HG03354 (cell line): ENCODE data around the gene CRYBA2.

ENCODE experiments used
- ATAC-seq: cut with Tn5 transposase; IDR thresholded peaks from one replicate; pipeline ENCODE4 v1.9.1; 2021; ENCODE audit warnings: mild to moderate bottlenecking; ENCODE audit not compliant: unreplicated experiment, poor library complexity, severe bottlenecking

CRYBA2 gene

DNA sequence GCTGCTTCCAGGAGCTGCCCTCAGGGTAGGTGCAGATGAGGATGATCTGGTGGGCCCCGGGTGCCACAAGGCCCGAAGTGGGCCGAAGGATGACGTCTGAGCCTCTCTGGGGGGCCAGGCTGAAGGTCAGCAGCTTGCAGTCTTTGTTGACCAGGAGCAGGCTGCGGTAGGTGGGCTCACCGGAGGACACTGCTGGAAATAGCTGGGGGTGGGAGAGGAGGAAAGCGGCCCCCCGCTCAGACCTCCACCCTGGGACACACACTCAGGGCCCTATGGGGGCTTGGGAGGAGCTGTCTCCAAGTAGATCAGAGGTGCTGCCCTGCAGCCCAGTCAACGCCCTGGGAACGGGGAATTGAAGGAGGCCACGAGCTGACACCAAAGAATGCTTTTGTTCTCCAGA, 30.8 kb upstream of the CRYBA2 start:
- ATAC-seq: no peak

DNA sequence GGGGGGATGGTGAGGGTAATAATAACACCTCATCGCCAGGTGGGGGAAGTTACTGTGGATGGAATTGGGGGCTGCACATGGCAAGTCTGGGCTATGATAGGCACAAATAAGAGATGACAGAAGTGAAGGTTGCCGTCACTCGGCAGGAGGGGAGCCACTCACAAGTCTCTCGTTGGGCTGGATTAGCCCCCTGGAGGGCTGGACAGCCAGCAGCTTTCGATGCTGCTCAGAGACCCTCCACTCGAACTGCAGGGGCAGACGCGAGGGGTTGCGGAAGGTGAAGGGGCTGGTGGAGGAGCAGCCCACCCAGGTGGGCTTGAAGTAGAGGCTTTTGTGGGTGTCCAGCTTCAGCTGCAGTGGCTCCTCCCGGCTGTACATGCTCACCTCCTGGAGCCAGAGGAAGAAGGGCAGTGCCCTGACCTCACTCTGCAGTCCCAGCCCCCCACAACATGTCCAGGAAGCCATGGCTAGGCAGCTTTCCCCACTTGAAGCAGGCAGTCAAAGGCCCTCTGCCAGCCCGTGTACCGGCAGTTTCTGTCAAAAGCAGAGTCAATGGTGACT, 29.9 kb upstream of the CRYBA2 start:
- ATAC-seq: no peak

DNA sequence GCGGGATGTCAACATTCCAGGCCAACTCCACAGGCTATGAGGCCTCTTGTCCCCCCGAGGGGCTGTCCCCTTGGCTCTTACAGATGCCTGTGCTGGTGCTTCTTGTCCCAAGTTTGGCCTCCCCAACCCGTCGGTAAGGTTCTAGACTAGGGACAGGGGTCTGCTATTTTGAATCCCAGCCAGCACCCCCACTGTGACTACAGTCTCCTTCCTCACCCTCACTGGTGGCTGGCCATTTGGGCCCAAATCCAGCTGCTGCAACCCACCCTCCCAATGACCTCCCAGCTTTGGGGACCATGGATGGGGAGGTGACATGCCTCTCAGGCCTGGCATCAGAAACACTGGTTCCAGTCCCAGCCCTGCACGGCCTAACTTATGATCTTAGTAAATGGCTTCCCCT, 29.4 kb upstream of the CRYBA2 start:
- ATAC-seq: no peak

DNA sequence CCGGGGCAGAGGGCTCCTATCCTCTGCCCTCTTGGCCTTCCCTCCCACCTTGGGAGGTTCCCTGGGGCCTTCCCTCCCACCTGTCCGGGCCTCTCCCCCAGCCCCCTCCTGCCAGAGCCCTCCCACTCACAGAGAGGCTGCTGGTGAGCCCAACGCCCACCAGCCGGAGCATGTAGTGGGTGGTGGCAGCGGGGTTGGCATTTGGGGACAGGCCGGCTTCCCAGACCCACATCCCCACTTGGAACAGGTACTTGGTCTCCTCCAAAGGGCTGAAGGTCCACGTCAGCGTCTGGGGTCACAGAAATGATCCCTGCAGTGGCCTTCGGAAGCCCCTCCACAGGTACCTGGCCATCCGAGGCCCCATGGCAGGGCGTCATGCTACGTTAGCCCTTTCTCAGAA, 28.8 kb upstream of the CRYBA2 start:
- no peak for ATAC-seq

DNA sequence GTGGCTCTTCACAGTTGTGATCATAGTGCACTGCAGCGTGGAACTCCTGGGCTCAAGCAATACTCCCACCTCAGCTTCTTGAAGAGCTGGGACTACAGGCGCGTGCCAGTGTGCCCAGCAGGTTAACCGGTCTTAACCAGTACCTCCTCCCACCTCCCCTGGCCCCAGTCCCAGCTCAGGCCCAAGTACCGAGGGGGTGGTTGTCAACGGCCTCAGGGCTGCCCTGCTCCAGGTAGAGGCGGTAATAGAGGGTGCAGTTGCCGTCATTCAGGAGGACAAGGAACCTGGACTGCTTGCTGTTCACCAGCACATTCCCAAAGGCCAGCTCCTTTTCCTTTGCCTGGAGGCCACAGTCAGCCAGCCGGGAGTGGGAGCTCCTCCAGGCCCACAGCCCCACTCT, 28.4 kb upstream of the CRYBA2 start:
- ATAC-seq: no peak

DNA sequence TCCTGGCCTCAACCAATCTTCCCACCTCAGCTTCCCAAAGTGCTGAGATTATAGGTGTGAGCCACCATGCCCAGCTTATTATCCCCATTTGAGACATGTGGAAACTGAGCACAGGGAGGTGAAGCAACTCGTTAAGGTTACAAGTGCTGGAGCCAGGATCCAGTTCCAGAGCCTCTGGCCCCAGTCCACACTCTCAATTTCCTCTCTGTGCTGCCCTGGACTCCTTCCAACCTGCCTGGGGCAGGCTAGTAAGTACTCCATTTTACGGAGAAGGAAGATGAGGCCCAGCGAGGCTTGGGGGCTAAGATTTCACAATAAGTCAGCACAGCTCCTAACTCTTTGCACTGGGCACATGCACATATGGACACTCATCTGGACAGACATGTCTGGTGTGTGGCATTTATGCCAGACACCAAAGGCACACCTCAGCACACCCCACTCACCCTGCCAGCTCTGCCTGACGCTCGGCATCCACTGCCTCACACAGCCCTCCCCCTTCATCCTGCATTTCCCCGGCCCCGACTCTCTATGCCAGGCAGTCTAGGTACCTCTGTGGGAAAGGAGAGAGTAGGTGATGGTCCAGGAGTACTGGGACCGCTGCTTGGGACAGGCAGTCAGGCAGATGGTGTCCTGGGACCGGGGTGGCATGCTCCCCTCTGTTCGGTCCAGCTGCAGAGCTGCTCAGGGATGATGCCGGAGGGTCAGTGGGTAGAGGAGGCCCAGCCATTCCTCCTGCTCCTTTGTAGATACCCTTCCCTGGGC, 27.6 kb upstream of the CRYBA2 start:
- no peak for ATAC-seq

DNA sequence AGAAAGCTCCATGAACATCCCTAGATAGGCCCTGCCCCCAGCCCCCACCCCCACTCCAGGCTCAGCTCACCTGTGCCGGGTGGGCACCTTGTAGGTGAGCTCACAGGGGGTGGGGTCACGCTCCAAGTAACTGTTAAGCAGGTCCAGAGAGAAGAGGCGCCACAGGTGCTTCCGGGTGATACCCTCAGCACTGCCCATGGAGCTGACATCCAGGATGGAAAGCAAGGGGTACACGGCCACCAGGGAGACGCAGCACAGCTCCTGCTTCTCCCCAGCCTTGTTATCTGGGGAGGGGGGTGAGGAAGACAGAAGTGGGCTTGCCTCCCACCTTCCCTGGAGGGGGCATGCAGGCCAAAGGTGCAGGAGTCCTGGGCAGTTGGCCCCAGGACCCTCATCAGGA, 26.2 kb upstream of the CRYBA2 start:
- no peak for ATAC-seq

DNA sequence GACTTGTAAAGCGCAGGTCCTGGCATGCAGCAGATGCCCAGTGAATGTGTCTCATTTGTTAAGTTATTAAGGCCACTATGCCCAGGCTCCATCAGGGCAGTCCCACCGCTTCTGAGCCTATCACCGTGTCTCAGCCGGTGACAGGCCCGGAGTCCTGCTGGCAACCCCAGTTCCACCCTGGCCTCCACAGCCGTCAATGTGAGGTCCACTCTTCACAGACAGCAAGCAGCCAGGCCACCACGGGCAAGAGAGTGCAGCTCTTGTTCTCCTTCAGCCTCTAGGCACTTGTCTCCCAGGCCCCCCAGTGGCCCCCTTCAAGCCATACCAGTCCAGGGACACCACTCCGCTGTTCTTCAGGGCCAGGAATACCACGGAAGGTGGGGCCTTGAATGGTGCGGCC, 25.5 kb upstream of the CRYBA2 start:
- ATAC-seq: no peak

DNA sequence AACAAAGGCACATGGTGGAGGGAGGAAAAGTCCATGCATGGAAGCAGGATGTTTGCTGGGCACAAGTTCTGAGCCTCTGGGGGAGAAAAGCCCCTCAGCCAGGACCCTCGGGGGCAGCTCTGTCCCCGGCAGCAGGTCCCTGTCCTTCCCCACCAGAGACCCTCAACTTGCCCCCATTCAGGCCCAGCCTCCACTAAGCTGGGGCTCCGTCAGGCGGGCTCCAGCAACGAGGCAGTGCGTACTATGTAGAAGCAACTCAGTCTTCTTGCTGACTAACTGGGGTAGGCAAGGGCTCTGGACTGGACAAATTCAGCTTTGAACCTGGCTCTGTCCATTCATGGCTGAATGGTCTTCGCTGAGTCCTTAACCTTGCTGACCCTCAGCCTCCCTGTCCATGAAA, 25.1 kb upstream of the CRYBA2 start:
- no peak for ATAC-seq

DNA sequence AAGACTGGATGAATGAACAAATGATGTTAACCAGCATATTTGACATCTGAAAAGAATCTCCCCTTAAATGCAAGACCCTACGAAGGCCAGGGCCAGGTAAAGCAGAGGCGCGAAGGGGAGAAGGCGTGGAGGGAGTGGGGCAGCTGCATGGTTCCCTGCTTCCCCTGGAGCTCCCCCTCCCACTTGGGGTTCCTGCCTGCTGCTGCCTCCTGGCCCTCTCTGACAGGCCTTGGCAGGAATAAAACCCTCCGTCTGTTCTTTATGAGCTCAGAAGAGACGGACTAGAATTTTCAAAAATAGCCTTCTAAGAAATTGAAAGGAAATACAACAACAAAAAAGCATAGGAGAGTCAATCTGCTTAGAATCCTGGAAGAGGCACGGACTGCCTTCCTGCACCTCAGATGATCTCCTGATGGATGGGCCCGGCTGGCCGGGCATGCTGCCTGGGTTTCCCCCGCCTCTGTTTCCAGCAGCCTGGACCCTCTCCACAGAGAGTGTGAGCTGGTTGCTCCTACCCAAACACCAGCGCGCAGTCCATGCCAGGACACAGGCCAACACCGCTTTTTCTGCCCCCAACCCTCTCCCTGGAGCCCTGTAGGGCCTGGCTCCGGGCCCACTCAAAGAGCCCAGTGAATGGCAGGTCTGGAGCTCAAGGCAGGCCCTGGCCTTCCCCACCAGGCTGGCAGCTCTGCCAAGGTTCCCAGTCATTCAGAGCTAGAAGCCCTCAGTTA, 24.1 kb upstream of the CRYBA2 start:
- no peak for ATAC-seq

DNA sequence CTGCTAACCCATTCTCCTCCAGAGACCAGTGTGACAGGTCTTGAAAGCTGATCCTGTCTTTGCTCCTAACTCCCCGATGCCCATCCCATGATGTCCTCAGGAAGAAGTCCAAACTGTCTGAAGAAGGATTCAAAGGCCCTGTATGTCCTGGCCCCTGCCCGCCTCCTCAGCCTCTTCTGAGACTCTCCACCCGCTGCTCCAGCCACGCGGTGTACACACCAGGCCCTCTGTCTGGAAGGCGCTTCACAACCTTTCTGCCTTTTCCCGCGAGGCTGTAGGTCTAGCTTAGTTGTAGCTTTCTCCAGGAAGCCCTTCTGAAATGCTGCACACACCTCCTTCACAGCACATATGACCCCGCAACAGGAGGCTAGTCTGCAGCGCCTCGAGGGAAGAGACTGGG, 23.5 kb upstream of the CRYBA2 start:
- ATAC-seq: no peak

DNA sequence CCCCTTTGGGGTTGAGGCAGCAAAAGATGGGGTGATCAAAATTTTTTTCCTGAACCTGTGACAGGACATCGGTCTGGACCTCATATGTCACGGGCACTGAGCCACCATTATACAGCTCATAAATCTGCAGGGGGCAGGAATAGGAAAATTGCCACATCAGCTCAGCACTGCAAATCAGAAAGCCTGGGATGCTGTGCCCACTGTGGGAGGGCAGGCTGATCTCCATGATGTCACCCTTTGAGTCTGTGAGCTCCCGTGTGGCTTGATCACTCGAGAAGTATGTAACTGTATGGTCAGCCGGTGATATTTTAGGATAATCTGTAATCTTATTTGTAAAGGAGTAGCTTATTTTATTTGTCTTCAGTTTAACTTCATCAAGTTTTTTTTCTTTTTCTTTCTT, 17.7 kb upstream of the CRYBA2 start:
- no peak for ATAC-seq

DNA sequence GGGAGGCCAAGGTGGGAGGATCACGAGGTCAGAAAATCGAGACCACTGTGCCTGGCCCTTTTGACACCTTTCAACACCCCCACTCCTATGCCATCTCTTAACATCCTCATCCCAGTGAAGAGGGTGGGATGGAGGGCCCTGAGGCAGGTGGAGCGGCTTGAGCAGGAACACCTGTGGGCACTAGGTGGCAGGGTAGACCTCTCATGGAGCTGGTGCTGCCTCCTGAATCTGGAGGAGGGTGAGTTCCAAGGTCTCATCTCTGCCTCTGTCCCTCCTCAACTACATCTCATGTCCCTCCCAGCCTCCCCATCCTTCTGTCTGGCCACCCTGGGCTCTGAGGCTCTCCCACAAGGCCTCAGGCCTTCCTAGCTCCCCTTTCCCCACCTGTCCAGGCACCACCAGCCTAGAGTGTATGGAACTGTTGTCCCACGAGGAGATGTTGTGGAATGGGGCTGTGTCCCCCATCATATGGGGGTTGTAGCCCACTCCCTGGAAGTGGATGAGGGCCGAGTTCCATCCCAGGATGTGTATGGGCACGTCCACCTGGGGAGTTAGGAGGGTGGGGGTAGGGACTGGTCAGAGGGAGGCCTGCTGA, 17.0 kb upstream of the CRYBA2 start:
- no peak for ATAC-seq

DNA sequence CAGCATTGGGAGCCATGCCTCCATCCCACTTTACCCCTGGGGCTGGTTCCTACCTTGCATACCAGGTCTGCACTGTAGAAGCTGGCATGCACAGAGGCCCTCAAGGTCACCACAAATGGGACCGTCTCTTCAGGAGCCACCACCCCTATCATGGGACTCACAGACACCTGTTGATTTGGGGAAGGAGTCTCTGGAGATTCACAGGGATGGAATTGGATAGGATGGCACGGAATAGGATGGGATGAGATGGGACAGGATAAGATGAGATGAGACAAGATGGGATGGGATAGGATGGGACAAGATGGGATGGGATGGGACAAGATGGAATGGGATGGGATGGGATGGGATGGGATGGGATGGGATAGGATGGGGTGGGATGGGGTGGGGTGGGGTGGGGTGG, 16.1 kb upstream of the CRYBA2 start:
- no peak for ATAC-seq

DNA sequence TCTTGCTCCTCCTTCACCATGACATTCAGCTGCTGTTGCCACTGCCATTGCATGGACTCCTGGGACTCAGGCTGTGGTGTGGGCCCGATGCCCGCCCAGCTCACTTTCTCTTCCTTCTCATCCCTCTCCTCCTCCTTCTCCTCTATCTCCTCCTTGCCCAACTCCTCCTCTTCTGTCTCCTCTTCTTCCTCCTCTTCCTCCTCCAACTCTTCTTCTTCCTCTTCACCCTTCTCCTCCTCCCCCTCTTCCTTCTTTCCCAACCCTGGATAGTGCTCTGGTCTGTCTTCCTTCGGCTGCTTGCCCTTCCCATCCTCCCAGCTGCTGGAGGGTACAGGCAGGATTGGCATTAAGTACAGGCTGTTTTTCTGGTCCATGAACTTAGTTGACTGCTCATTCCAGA, 10.8 kb upstream of the CRYBA2 start:
- no peak for ATAC-seq

DNA sequence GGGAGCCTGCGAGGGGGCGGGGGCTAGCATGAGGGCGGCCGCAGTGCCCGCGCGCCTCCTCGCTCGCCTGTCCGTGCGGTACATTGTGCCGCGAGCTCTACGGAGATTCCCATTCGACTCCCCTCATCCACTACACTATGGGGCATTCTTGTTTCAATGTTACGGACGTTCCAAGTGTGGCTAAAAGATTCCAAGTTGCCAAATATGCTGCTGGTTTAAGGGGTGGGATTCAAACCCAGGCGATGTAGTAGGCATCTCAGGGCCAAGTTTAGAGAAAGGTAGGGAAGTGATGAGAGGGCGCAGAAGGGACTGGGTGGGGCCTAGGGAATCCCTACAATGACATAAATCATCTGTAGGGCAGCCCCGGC, 10.0 kb upstream of the CRYBA2 start:
- ATAC-seq: no peak

DNA sequence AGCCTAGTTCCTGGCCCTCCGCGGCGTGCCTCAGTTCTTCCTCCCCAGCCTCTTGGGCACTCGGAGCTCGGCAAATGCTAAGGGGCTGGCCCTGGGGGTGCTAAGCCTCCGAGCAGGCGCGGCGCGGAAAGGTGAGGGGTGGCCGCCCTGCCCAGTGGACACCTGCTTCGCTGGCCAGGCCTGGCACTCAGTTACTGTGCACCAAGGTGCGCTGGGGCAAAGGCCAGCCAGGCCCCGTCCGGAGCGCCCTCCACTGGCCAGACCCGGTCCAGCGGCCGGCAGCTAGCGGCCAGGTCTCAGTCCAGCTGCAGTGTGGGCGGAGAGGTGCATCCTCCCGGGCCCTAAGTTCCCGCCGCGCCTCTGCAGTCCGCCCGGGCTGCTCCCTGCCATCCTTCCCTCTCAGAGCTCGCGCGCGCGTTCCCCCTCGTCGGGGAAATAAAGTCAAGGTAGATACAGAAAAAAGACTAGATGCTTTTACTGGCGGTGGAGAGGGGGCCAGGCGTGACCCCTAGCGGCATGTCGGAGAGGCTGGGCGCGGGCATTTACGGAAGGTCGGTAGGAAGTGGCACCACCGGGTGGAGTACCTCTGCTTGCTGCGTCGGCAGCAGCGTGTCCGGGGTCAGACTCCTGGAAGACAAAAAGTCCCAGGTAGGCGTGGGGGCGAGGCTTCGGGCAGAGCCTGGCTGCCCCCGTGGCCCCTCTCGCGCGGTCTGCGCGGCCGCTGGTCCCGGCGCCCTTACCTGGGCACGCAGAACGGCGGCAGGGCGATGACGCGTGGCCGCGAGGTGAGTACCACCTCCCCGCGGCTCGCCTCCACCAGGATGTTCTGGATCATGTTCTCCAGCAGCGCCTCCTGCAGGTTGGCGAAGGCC, 9.4 kb upstream of the CRYBA2 start:
- ATAC-seq: no peak

DNA sequence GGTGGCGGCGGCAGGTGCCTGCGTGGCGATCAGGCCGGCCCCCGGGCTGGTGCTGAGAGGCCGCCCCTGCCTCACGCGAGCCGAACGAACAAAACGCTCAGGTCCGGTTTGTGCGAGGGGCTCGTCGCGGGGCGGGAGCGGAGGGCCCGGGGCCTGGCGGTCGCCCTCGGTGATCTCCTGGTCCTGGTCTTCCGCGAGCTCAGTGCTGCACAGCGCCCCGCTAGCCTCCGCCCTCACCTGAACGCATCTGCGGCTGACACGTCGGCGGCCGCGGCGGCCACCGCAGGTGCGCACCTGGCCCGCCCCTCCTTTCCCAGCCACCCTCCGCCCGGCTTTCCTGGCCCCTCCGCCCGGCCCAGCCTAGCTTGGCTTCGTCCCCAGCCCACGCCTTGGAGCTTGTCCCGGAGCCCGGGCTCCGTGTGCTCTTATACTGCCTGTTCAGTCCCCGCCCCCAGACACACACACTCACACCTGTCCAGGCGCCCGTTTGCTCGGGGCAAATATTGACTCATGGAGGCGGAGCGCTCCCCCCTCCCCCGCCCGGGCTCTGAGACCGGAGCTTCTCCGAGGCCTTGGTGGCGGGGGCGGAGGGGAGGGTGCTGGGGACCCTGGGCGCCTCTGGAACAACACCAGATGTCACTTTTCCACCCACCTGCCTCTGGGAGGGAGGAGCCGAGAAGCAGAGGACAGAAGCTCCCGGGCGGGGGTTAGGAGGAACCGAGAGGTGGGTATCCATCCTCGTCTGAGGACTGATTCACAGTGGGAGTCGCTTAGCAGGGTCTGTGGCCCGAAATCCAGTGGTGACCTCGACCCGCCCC, 8.6 kb upstream of the CRYBA2 start:
- no peak for ATAC-seq

DNA sequence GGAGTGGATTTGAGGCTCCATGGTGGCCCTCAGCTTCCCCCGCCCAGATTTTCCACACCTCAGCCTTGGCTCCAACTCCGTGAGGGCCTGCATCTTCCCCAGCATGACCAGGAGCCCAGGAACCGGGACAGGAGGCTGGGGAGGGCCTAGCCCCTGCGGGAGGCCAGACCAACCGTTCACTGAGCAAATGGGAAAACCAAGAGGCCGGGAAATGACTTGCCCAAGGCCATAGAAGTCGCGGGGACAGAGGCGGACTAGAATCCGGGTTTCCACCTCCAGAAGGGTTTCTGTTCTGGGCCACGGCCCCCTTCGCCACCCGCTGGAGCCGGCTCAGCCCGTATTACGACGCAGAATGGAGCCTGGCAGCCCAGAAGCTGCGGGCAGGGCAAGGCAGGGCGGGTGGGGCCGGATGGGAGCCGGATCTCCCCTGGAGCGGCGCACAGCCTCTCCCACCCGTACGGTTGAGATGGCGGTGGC, 7.9 kb upstream of the CRYBA2 start:
- no peak for ATAC-seq
